Body of pancreas (tissue), 4 donors: ENCODE data around the gene PCSK1.

Experiments used
- CTCF ChIP-seq, 7 experiments: fragments of 450-650 bp in 4 of 7; fragments of 200-600 bp in 3 of 7; sonication (generic) in 3 of 7; IDR thresholded peaks; one replicate each; pipeline ENCODE4 v1.5.1; 2016 to 2019; ENCODE audit warnings: antibody characterized with exemption in 7 of 7
- POLR2A ChIP-seq, 3 donors: fragments of 450-650 bp; IDR thresholded peaks; one replicate each; pipeline ENCODE4 v1.6.1; 2016; ENCODE audit warnings: antibody characterized with exemption in 3 of 3, mild to moderate bottlenecking in 2 of 3

DNA sequence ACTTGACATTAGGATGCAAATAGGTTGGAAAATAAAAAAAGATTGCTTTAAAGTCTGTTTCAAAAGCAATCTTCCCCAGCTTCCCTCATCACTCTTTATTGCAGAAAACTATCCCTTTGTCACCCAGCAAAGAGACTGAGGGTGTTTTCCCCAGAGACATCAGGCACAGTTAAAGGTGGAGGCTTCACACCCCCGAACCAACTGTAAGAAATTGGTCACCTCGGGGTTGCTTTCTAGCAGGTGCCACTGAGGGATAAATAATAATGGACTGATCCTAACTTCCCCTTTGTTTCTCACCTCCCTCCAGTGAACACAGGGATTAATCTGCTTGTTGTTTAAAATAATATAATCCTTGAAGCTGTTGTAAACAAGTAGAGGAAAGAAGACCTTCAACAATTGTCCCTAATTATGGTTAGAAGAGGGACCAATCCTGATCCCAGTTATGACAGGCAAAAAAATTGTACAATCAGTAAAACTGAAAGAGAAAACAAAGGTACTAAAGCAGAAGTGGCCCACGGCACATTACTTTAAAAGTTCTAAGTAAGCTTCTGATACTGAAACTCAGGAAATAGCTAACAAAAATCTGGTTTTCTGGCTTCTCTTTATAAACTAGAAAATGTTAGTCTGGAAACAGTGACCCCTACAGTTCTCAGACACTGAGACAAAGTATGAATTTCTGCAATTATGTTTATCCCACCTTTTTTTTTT, 6.6 kb upstream of the PCSK1 start:
- TF ChIP-seq CTCF (IDR thresholded peaks at IDR 0.05): no peak
- TF ChIP-seq POLR2A (IDR thresholded peaks at IDR 0.05): no peak
